ENCODE data around the gene NRCAM. TPM values are rescaled to one million over a fixed set of nuclear protein-coding genes. Genes with fewer than 3 reads are reported as not detected.

Gene NRCAM
- total RNA-seq, 1 experiment from 2014 or later: 0.38 TPM

DNA sequence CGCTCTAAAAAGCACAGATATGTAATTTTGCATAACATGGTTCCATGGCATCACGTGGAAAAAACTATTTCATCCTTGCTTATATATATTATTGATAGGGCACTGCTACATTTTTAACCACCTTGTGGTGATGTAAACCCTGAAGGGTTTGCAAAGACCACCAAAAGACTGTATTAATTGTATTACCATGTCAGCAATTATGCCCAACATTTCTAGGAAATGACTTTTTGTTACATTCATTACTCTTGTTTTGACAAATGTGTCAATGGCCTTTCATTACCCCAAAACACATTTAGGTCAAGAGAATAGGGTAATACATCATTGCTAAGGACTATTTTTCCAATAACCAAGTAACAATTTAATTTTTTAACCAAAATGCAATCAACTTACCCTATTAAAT lies 142.2 kb downstream of the NRCAM start:
- no peaks in the 10 kb centered on the region for H3K27me3 ChIP-seq (ENCODE audit: control insufficient read depth, insufficient read depth, low read length)
- no peak for DNase-seq
- H3K36me3 ChIP-seq (replicated peaks; ENCODE audit: control insufficient read depth, insufficient read depth, low read length): no peaks in the 10 kb centered on the region
- no peak overlapping the region for H3K4me3 ChIP-seq (ENCODE audit: insufficient read depth, low read depth, low read length)

DNA sequence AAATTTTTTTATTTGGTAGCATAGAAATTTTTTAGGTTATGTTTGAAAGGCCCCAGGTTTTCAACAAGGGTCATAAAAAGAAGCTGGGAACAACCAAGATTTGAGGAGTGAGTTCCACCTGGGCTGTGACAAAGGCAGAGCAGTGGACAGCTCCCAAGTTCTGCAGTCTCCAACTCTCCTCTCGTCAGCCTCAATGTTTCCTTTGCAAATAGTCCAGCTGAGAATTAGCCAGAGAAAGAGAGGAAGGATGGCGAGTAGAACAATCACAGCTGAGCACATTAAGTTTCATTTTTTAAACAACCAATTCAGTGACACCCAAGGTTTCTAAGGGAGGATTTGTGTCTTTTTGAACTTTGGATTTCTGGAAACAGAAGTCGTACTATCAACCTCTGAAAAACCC lies 143.2 kb downstream of the NRCAM start:
- Histone ChIP-seq H3K4me3 (ENCODE audit: insufficient read depth, low read depth, low read length) (no peak overlapping the region), H3K27me3 (ENCODE audit: control insufficient read depth, insufficient read depth, low read length) (no peaks in the 10 kb centered on the region), H3K36me3 (replicated peaks; ENCODE audit: control insufficient read depth, insufficient read depth, low read length) (no peaks in the 10 kb centered on the region)
- no peak for DNase-seq

GRCh38 chr7:108311446-108312168 lies 144.6 kb downstream of the NRCAM start:
- H3K27me3 ChIP-seq (ENCODE audit: control insufficient read depth, insufficient read depth, low read length): no peaks in the 10 kb centered on the region
- no peaks in the 10 kb centered on the region for H3K36me3 ChIP-seq (replicated peaks; ENCODE audit: control insufficient read depth, insufficient read depth, low read length)
- DNase-seq: no peak
- H3K4me3 ChIP-seq (ENCODE audit: insufficient read depth, low read depth, low read length): no peak overlapping the region

DNA sequence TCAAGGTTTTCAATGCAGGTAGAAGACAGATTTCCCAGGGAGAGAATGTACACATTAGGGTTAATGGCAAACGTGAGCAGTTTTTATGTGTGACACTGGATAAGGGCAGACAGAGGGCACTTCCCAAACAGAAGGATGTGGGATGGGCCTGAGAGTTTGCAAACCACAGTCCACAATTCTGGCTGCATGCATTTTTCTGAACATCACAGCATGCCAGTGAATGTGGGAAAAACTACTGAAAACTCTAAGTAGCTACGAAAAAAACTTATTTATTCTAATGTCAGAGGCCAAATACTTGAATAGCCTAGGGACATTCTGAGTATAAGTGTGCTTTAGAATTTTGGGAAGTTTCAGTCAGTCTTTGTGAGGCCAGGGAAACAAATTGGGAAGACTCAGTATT lies 145.9 kb downstream of the NRCAM start:
- no peak for DNase-seq
- H3K27me3 ChIP-seq (ENCODE audit: control insufficient read depth, insufficient read depth, low read length): no peaks in the 10 kb centered on the region
- no peak overlapping the region for H3K4me3 ChIP-seq (ENCODE audit: insufficient read depth, low read depth, low read length)
- H3K36me3 ChIP-seq (replicated peaks; ENCODE audit: control insufficient read depth, insufficient read depth, low read length): no peaks in the 10 kb centered on the region

GRCh38 chr7:108308903-108309302 lies 147.3 kb downstream of the NRCAM start:
- Histone ChIP-seq H3K27me3 (ENCODE audit: control insufficient read depth, insufficient read depth, low read length) (no peaks in the 10 kb centered on the region), H3K4me3 (ENCODE audit: insufficient read depth, low read depth, low read length) (no peak overlapping the region), H3K36me3 (replicated peaks; ENCODE audit: control insufficient read depth, insufficient read depth, low read length) (no peaks in the 10 kb centered on the region)
- DNase-seq: no peak

DNA sequence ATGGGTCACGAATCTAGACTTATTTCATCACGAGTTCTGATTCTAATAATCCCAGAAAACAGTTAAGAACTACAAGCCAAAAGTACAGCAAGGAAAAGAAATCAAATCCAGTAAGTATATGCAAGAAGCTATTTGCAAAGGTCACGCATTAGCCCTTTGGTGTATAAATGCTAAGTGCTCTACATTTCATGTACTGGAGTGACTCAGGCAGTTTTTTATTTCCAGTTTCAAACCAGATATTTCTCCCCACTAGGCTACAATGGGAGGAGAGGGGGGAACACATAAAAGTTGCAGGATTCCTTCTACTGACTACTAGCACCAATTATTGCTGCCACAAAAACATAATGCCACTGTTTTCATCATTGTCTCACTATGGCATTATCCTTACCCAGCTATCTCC lies 148.0 kb downstream of the NRCAM start:
- H3K27me3 ChIP-seq (ENCODE audit: control insufficient read depth, insufficient read depth, low read length): no peaks in the 10 kb centered on the region
- no peak for DNase-seq
- no peaks in the 10 kb centered on the region for H3K36me3 ChIP-seq (replicated peaks; ENCODE audit: control insufficient read depth, insufficient read depth, low read length)
- H3K4me3 ChIP-seq (ENCODE audit: insufficient read depth, low read depth, low read length): no peak overlapping the region

DNA sequence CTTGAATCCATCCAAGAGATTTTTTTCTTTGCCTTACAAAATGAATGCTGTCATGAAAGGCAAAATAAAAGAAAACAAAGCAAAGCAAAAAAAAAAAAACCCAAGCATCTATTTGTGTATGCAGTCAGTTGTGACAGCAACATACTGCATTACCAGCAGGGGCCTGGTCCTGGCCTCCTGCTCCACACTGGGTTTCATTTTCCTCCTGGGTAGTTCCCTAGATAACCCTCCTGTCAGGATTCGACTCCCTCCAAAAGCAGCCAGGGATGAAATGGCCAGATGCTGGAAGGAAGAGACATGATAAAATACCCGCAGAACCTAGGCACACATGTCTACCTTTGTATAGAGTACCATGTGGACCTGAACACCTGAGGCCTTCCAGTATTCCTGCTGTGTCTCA lies 148.6 kb downstream of the NRCAM start:
- Histone ChIP-seq H3K36me3 (replicated peaks; ENCODE audit: control insufficient read depth, insufficient read depth, low read length) (no peaks in the 10 kb centered on the region), H3K4me3 (ENCODE audit: insufficient read depth, low read depth, low read length) (no peak overlapping the region), H3K27me3 (ENCODE audit: control insufficient read depth, insufficient read depth, low read length) (no peaks in the 10 kb centered on the region)
- DNase-seq: no peak

DNA sequence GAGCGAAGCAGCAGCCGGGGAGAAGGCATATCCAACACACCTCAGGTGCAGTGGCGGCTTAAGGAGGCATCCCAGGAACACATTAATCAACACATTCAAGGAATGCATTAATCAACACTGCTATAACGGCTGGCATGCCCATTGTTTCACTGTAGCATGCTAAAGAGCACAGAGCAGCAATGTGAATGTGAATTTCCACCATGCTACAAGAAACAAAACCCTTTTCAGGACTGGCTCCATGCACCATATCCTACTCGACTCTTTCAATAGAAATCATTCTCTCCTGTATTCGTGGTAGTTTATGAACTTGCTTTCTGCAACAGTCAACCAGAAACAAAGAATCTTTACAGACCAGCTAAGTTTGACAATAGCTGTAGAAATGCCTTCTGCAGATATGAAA lies 149.0 kb downstream of the NRCAM start:
- DNase-seq: no peak
- H3K4me3 ChIP-seq (ENCODE audit: insufficient read depth, low read depth, low read length): no peak overlapping the region
- H3K27me3 ChIP-seq (ENCODE audit: control insufficient read depth, insufficient read depth, low read length): no peaks in the 10 kb centered on the region
- no peaks in the 10 kb centered on the region for H3K36me3 ChIP-seq (replicated peaks; ENCODE audit: control insufficient read depth, insufficient read depth, low read length)

DNA sequence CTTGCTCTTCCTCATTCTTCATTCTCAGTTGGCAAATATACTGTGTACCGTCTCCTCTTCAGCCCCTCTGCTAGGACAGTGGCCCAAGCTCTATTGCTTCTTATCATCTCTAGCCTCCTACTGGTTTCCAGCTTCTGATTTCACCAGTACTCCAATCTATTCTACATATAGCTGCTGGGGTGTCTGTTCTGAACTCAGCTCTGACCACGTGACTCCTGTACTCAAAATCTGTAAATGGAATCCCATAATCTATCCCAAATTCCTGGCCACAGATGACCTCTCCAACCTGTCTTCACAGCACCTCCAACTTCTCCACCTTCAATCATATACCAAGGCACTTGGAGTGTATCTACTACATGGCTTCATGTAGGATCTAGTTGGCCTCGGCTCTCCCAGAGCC lies 152.9 kb downstream of the NRCAM start:
- no peak for DNase-seq
- H3K27me3 ChIP-seq (ENCODE audit: control insufficient read depth, insufficient read depth, low read length): no peaks in the 10 kb centered on the region
- H3K4me3 ChIP-seq (ENCODE audit: insufficient read depth, low read depth, low read length): no peak overlapping the region
- no peaks in the 10 kb centered on the region for H3K36me3 ChIP-seq (replicated peaks; ENCODE audit: control insufficient read depth, insufficient read depth, low read length)

- no peaks in the 10 kb centered on the region for H3K27me3 ChIP-seq (ENCODE audit: control insufficient read depth, insufficient read depth, low read length)
- no peak overlapping the region for H3K4me3 ChIP-seq (ENCODE audit: insufficient read depth, low read depth, low read length)
These were observed 154.8 kb downstream of the NRCAM start for GRCh38 chr7:108301387-108301786.

GRCh38 chr7:108299251-108299973 lies 156.8 kb downstream of the NRCAM start:
- no peak for DNase-seq
- H3K36me3 ChIP-seq (replicated peaks; ENCODE audit: control insufficient read depth, insufficient read depth, low read length): no peaks in the 10 kb centered on the region
- no peak overlapping the region for H3K4me3 ChIP-seq (ENCODE audit: insufficient read depth, low read depth, low read length)
- H3K27me3 ChIP-seq (ENCODE audit: control insufficient read depth, insufficient read depth, low read length): no peaks in the 10 kb centered on the region

More at GRCh38 chr7:108301387-108301786, 154.8 kb downstream of the NRCAM start:
- no peaks in the 10 kb centered on the region for H3K36me3 ChIP-seq (replicated peaks; ENCODE audit: control insufficient read depth, insufficient read depth, low read length)
- no peak for DNase-seq

GRCh38 chr7:108296911-108297310 lies 159.3 kb downstream of the NRCAM start:
- DNase-seq: no peak
- Histone ChIP-seq H3K4me3 (ENCODE audit: insufficient read depth, low read depth, low read length) (no peak overlapping the region), H3K36me3 (replicated peaks; ENCODE audit: control insufficient read depth, insufficient read depth, low read length) (no peaks in the 10 kb centered on the region), H3K27me3 (ENCODE audit: control insufficient read depth, insufficient read depth, low read length) (no peaks in the 10 kb centered on the region)

- Histone ChIP-seq H3K27me3 (ENCODE audit: control insufficient read depth, insufficient read depth, low read length) (no peaks in the 10 kb centered on the region), H3K36me3 (replicated peaks; ENCODE audit: control insufficient read depth, insufficient read depth, low read length) (no peaks in the 10 kb centered on the region), H3K4me3 (ENCODE audit: insufficient read depth, low read depth, low read length) (no peak overlapping the region)
- no peak for DNase-seq
These were observed 161.6 kb downstream of the NRCAM start for GRCh38 chr7:108294595-108294994.

DNA sequence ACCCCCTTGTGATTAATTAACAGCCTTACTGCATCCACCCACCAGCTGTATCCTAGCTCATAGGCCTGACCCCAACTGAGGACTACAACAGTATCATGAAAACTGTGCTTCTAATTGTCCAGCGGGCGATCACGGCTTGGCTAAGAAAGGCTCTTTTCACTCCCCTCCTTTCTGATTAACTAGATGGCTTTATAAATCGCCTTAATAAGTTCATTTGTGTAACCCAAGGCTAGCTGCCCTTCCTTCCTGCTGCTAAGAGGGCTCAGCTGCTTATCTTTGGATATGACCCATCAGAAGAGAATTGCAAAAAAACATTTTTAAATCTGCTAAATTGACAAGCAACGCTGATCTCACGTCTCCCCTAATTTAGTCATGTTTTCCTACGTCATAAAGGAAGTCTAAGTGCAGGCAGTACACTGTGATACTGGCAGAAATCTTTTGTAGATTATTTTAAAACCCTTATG lies 163.1 kb downstream of the NRCAM start:
- Histone ChIP-seq H3K27me3 (ENCODE audit: control insufficient read depth, insufficient read depth, low read length) (no peaks in the 10 kb centered on the region), H3K4me3 (ENCODE audit: insufficient read depth, low read depth, low read length) (no peak overlapping the region), H3K36me3 (replicated peaks; ENCODE audit: control insufficient read depth, insufficient read depth, low read length) (no peaks in the 10 kb centered on the region)
- DNase-seq: no peak

- H3K4me3 ChIP-seq (ENCODE audit: insufficient read depth, low read depth, low read length): no peak overlapping the region
- no peak for DNase-seq
- no peaks in the 10 kb centered on the region for H3K27me3 ChIP-seq (ENCODE audit: control insufficient read depth, insufficient read depth, low read length)
- H3K36me3 ChIP-seq (replicated peaks; ENCODE audit: control insufficient read depth, insufficient read depth, low read length): no peaks in the 10 kb centered on the region
These were observed 163.7 kb downstream of the NRCAM start for GRCh38 chr7:108292541-108292940.
